HG03432 (cell line): ENCODE data around the gene MPZ.
A peak's percentile ranks its signal among the peaks of the same experiment; 100 is the strongest.
"Not testable (repeated sequence)": the region's sequence is repeated elsewhere in the genome, so short reads cannot be mapped to it uniquely, and the experiment has no call there.

ENCODE experiments used
- ATAC-seq: cut with Tn5 transposase; IDR thresholded peaks from one replicate; pipeline ENCODE4 v1.9.1; 2021; ENCODE audit warnings: mild to moderate bottlenecking, moderate library complexity; ENCODE audit not compliant: unreplicated experiment

MPZ gene

DNA sequence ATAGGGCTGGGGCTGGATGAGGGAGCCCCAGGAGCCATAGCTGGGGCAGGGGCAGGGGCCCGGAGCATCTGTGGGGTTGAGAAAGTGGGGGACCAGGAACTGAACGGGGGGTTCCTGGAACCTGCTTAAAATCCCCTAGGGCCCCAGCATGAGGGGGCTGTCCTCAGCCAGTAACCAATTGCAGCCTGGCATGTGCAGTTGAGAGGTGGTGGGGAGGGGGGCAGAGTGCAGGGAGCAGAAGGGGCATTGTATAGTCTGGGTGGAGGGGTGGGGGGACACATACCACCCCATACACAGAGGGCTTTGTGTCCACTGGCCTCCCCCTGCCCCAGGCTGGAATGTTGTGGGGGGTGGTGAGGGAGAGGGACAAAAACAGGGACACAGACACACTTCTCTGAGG, at the start of gene MPZ:
TSS of gene MPZ (minus strand) at position 101 of the 400 bp plus-strand sequence. CDS start at position 38, 63 bp downstream.
- ATAC-seq: no peak

DNA sequence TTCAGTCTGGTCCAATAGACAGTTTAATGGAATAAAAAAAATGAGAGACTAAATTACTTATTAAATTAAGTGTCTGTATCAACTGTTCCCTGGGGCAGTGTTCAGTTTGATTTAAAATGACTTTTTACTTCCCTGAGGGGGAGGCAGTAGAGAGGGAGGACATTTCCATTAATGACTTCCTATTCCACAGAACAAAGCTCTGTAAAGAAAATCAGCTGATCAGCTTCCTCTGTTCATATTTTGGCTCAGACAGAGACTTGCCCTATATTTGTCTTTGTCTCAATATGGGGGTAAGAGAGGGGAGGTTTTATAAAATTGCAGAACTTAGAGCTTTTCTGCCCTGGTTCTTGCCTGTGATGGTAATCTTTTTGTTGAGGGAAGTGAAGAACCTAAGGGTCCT, 49.5 kb upstream of the MPZ start:
- ATAC-seq: no peak

DNA sequence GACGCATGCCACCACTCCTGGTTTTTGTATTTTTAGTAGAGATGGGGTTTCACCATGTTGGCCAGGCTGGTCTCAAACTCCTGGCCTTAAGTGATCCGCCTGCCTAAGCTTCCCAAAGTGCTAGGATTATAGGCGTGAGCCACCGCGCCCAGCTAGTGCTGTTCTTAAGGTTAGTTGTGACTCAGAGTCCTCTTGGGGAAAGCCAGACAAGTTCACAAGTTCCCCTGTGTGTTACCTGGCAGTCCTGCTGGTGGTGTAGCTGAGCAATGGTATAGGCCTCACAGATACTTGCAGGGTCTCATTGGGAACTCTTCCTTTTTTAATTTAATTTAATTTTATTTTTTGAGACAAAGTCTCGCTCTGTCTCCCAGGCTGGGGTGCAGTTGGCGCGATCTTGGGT, 47.3 kb upstream of the MPZ start:
- ATAC-seq: no peak

DNA sequence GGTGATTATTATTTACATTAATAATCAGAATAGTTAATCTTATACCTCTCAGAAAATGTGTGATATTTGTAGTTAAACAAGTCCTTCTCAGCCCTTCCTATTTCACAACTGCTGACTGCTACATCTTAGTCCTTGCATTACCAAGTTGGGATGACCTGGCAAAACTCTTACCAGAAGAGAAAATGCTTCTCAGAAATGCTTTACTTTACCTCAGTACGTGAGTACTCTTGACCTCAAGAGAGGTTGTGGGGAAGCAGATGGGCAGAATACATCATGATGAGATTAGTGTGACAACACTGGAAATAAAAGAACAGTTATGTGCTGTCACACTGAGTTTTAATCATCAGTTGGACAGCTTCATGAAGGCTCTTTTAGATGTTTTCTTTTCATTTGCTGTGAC, 41.7 kb upstream of the MPZ start:
- no peak for ATAC-seq

DNA sequence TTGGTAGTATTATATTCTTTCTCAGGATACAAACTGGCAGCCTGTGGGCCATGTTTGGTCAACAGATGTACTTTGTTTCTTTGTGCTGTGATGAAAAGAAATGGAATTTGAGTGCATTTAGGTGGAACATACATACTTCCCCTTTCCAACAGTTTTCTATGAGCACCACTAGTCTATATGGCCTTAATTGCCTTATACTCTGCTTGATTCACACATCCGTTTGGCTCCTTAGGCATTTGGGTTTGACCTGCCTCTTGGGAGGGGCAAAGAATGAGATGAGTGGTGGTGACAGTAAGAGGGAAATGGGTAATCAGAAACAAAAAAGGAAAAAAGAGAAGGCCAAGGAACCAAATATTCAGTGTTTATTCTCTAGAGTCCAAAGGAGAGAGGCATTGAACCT, 40.9 kb upstream of the MPZ start:
- no peak for ATAC-seq

DNA sequence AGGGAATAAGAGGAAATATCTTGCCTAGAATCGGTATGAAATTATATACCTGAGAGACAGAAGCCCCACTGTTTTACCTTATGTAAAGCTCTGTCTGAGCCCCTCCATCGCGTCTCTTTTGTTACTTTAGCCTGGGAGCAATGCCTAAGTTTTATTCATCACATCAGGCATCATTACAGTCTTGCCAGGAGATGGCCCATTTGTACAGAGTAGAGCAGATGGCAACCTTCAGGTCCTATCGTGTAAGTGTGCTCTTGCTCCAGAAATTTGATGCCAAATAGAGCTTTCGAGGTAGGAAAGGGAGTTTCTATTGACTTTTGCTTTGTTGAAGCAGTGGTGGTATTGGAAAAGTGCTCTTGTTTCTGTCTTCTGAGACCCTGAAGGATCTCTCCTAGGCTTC, 33.1 kb upstream of the MPZ start:
- ATAC-seq: no peak

DNA sequence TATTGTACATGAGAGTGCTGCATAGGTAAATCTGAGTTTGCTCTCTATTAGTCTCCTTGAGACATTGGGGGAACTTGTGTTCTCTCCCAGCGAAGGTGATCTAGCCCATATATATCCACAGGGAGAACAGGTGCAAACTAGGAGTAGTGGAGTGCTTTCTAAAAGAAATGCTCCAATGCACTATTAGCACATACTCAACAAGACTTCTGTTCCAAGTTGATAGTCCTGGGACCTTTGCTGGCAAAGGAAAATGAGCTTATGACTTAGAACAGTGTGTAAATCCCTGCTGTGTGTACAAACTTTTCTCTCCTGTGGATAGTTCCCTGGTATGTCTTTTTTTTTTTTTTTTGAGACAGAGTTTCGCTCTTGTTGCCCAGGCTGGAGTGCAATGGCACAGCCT, 32.4 kb upstream of the MPZ start:
- no peak for ATAC-seq

DNA sequence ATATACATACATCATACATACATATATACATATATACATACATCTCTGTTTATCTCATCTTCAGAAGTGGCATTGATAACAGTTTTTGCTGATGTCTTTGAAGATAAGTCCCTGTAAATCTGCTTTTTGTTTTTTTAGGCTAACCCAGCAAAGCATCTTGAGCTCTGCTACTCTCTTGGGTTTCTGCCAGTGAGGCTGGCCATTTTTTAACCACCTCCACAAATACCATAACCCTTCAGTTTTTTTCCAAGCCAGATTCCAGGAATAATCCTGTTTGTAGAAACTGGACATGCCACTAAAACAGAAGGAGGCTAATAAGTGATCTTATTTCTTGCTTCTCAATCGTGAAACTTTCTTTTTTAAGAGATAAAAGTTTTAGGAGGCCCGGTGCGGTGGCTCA, 26.0 kb upstream of the MPZ start:
- ATAC-seq: no peak

DNA sequence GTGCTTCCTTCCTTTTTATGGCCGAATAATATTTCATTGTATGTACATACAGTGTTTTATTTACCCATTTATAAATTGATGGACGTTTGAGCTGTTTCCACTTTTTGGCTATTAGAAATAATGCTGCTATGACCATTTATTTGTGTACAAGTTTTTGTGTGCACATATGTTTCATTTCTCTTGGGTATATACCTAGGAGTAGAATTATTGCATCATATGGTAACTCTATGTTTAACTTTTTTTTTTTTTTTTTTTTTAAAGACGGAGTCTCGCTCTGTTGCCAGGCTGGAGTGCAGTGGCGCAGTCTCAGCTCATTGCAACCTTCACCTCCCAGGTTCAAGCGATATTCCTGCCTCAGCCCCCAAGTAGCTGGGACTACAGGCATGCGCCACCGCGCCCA, 23.4 kb upstream of the MPZ start:
- ATAC-seq: no peak

DNA sequence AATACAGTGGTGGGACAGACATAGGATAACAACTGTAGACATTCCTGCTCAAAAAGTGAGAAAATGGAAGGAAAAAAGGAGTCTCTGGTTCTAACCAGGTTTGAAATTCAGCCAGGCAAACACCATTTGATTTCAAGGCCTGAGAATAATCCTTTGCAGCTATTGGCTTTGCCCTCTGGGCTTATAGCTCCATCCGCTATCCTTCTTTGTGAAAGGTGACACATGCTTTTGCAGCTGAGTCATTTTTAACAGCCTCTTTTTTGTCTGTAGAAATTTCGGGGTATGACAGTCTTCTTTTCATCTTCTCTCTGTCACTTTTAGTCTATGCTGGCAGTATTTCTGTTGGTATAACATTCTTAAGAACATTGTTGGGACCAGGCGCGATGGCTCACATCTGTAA, 20.6 kb upstream of the MPZ start:
- no peak for ATAC-seq

DNA sequence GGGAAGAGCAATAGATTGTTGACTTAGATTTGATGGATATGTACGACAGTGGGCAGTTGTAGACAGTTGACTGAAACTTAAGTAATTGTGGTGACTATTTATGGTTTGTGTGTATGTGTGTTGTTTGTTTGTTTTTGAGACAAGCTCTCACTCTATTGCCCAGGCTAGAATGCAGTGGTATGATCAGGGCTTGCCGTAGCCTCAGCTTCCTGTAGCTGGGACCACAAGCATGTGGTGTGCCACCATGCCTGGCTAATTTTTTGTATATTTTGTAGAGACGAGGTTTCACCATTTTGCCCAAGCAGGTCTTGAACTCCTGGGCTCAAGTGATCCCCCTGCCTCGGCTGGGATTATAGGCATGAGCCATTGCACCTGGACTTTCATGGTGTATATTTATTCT, 14.3 kb upstream of the MPZ start:
- ATAC-seq: no peak

DNA sequence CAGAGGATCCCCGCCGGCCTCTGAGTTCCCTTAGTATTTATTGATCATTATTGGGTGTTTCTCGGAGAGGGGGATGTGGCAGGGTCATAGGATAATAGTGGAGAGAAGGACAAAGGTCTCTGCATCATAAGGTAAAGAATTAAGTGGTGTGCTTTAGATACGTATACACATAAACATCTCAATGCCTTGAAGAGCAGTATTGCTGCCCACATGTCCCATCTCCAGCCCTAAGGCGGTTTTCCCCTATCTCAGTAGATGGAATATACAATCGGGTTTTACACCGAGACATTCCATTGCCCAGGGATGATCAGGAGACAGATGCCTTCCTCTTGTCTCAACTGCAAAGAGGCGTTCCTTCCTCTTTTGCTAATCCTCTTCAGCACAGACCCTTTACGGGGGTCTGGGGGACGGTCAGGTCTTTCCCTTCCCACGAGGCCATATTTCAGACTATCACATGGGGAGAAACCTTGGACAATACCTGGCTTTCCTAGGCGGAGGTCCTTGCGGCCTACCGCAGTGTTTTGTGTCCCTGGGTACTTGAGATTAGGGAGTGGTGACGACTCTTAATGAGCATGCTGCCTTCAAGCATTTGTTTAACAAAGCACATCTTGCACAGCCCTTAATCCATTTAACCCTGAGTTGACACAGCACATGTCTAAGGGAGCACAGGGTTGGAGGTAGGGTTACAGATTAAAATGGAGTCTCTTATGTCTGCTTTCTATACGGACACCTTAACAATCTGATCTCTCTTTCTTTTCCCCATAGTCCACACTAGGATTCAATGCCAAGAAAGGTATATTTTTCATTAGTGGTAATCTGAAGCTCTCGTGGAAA, 6.3 kb upstream of the MPZ start:
- not testable (repeated sequence) for ATAC-seq

DNA sequence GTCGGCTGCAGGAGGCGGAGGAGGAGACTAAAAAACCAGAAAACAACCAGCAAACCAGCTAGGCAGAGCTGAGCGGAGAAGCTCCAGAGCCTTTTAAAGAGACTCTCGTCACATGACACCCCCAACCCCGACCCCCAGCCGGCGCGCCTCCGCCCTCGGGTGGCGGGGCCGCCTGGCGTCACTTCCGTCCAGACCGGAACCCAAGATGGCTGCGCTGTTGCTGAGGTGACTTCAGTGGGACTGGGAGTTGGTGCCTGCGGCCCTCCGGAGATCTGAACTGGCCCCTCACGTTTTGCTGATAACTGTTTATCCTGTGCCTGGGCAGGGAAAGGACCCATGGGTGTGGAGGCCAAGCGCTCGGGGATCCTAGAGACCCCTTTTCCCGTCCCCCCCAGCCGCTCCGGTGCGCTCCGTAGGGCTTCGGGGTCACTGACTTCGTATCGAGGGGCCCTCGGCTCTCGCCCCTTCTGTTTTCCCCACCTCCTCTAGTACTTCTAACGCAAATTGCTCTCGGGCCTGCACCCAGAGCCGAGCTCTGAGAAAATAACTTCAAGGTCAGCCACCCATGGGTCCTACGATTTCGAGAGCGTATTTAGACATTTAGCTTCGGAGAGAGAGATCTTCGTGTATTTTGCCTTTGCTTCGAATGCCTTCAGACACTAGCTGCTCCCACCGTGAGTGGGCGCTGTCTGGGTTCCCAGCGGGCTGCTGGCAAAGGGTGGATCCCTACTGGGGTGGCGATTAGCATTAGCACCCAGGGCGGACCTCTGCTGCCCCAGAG, 4.6 kb upstream of the MPZ start, which contains the start of gene SDHC:
TSS of gene SDHC (plus strand) at position 181 of the 781 bp plus-strand sequence. CDS start at position 206, 25 bp downstream.
- peak; percentile 99 for ATAC-seq

DNA sequence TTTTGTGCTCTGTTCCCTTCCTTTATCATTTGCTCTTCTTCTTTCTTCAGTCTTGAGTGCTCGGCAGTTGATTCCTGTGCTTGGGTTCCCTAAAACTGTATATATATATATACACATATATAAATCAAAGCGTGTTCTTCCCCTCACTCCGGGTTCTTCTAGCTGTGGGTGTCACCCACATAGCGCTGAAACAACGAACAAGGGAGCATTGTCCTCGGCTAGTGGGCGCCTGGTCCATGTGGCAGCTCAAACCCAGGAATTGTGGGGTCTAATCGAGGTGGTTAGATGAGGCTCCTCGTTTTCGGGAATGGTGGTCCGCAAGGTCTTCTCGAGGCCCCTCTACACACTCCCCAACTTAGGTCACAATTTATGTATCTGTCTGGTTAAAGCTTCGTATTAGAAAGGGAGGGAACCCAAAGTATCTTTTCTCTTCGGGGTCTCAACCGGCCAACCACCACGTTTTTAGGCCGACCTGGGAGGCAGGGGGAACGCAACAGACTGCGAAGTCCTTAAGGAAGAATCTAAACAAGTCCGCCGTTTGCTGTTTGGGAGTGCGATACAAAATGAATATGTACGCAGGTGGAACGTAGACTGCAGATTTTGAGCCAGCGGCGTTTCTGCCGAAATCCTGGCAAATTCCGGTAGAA, 3.9 kb upstream of the MPZ start:
- no peak for ATAC-seq

DNA sequence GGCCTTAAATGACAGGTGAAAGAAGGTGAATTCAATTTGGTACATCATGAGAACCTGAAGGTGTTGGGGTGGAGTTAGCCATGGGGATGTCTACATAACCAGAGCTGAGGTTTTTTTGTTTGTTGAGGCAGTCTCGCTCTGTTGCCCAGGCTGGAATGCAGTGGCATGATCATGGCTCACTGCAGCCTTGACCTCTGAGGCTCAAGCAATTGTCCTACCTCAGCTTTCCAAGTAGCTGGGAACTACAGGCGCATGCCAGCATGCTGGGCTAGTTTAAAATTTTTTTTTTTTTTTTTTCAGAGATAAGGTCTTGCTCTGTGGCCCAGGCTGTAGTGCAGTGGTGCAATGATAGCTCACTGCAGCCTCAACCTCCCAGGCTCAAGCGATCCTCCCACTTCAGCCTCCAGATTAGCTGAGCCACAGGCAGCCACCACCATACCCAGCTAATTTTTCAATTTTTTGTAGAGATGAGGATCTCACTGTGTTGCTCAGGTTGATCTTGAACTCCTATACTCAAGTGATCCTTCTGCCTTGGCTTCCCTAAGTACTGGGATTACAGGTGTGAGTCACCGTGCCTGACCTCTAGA, 1.9 kb upstream of the MPZ start:
- no peak for ATAC-seq

DNA sequence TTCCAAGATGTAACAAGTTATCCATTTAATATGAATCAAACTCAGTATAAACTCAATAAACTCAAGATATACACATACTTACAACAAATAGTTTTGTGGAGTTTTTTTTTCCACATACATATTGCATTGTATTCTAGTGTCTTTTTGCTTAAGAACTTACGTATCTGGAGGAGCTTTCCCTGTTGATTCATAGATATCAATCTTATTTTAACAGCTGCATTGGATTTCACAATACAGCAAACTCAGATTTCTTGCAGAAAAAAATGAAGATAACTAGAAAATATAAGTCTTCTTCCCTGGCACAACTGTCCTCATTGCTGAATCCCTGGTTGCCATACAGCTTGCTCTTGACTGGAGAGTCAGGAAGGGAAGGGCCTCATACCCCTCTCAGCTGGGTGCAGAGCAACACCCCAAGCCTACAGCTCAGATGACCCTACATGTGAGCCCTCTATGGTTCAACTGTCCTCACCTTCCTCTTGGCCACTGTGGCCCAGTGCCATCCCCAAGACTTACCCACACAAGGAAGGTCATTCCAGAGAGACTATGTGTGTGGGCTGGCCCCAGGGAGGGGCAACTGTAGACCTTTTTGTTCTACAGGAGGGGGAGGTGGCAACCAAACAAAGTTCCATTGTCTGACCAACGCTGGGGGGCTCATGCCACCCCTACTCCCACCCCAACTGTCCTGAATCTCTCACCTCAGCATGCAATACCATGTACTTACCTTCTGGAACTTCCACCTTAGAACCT, 1.7 kb downstream of the MPZ start:
- no peak for ATAC-seq

DNA sequence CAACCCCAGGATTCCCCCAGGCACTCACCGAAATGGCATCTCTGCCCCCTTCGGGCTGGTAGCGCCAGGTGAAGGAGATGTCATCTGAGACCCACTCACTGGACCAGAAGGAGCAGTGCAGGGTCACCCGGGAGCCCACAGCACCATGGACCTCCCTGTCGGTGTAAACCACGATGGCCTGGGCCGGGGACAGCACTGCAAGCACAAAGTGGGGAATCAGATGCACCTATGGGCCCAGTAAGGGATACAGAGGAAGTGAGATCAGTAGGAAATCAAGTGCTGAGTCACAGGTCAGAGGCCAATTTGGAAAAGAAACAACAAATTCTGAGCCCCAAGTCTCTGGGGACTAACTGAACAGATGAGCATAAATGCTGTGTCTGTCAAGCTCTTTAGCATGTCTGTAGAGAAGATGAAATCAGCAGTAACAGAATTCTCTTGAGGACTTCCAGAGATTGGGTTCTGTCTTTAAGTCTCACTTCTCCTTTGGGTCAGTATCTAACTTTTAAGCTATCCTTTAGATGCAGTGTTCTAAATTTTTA, 2.5 kb downstream of the MPZ start:
- no peak for ATAC-seq

DNA sequence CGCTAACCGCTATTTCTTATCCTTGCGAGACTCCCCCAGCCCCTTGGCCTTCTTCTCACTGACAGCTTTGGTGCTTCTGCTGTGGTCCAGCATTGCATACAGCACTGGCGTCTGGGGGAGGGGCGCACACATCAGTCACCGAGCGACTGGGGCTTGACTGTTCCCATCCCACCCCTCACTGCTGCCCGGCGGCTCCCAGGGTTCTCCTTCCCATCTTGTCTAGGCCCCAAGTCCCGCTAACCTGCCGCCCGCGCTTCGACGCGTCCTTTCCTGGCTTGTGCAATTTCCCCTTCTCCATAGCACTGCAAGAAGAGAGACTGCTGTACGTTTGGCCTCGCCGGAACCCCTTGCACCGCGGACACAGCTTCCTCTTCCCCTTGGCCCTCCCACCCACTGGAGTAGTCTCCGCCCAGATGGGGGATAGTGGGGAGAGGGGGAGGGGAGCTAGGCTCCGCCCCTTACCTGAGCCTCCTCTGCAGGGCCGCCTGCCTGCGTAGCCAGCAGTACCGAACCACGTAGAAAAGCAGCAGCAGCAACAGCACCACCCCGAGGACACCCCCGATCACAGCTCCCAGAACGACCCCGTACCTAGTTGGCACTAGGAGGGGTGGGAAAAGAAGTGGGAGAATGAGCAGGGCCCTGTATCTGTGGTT, 3.8 kb downstream of the MPZ start:
- peak; percentile 89 for ATAC-seq

DNA sequence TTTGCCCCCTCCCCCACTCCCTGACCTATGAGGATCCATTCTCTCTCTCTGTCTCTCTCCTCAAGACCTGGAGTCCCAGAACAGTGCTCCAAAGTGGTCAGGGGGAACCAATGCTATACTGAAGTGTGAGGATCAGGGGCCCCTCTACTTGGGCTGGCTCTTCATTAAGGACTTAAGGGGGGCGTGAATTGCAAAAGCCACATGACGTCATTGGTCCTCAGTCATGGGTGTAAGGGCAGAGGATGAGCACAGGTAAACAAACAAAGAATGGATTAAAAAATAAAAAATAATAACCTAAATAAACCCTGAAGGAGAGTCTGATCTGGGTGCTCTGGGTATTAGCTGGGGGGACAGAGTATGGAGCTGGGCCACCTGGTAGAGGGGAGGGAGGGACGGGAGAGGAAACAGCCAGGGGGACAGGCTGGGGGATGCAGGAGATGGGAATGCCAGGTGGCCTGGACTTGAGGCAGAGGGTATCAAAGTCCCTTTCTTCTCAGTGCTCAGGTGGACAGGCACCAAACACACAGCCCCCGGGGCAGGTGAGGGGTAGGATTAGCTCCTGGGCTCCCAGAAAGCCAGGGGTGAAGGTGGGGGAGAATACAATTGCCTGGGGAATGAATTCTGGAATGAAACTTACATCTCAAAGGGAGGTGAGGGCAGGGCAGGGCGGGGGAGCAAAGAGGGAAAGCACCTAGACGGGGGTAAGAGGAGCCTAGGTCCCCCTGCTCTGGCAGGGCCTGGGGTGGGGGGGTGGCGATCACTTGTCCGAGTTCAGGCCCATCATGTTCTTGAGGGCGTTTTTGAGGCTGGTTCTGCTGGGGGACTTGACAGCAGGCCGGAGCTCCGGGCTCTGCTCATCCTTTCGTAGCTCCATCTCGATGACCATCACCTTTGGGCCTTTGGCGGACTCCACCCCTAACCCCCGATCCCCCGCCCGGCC, 4.6 kb downstream of the MPZ start:
- no peak for ATAC-seq
